GM12891 (cell line): ENCODE measurements around the gene SBF1.

Experiments used
- PAX5 ChIP-seq: IDR thresholded peaks from 2 replicates; pipeline ENCODE4 v1.6.1; 2011; ENCODE audit warnings: low read length, moderate library complexity, mild to moderate bottlenecking; ENCODE audit not compliant: insufficient read depth, severe bottlenecking
- POLR2A ChIP-seq: IDR thresholded peaks from 2 replicates; pipeline ENCODE4 v1.6.1; 2011; ENCODE audit warnings: low read depth, low read length, control low read depth
- POLR2AphosphoS5 ChIP-seq: IDR thresholded peaks from 2 replicates; pipeline ENCODE4 v1.6.1; 2011; ENCODE audit warnings: low read depth, low read length, control low read depth
- POU2F2 ChIP-seq: IDR thresholded peaks from 2 replicates; pipeline ENCODE4 v1.6.1; 2011; ENCODE audit warnings: low read depth, mild to moderate bottlenecking, control low read depth, low read length, moderate library complexity
- SPI1 ChIP-seq: IDR thresholded peaks from 2 replicates; pipeline ENCODE4 v1.6.1; 2011; ENCODE audit warnings: low read depth, low read length, control low read depth
- TAF1 ChIP-seq: IDR thresholded peaks from 2 replicates; pipeline ENCODE4 v1.6.1; 2011; ENCODE audit warnings: low read depth, low read length, control low read depth

DNA sequence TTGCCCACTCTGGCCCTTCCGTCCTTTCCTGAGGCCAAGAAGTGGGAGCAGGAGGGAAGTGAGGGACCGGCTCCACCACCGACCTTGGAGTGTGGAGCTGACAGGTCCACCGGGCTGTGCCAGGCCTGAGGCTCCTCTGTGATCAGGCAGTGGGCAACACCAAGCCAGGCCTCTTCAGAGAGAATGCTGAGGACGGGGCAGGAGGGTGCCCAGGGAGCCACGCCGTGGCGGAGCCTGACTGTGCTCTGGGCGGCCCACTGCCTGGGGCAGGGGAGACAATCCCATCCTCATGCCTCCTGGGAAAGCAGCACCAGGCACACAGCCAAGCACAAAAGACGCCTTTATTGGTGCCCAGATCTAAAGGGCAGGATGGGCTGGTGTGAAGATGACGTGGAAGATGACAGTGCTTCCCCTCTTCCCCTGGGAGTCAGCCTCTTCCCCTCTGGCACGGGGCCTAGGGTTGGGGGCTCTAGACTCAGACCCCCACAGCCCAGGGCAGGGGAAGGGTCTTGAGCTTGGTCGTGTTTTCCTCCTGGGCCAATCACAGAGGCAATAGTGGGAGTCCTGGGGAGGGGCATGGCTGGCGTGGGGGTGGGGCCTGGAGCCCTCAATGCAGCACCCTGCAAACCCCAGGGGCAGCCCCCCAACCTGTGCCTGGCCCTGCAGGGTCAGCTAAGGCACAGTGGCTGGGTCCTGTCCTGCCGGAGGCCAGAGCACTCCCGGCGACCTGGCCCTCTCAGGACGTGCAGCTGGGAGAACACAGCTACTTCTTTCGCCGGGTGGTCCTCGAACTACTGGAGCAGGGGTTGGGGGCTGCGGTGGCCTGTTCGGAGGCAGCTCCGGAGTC is 28.0 kb upstream of the SBF1 start:
- no peak for TF ChIP-seq POLR2A
- TF ChIP-seq POLR2AphosphoS5 = no peak
- no peak for TF ChIP-seq SPI1
- no peak for TF ChIP-seq TAF1
- TF ChIP-seq POU2F2 = no peak
- no peak for TF ChIP-seq PAX5
